ENCODE results near the gene CTSW. TPM values are rescaled to one million over a fixed set of nuclear protein-coding genes. Genes with fewer than 3 reads are reported as not detected.
A peak's percentile ranks its signal among the peaks of the same experiment; 100 is the strongest.

CTSW gene
- total RNA-seq, 1 donor from 2014 or later: not detected

- DNase-seq (ENCODE audit: low read depth): no peak
- Histone ChIP-seq H3K4me3 (ENCODE audit: low read depth, low read length) (no peak overlapping the region), H3K36me3 (ENCODE audit: control insufficient read depth, insufficient read depth, low read length) (peaks cover 34% of the 10 kb centered on the region), H3K27me3 (ENCODE audit: control insufficient read depth, insufficient read depth, low read length) (no peaks in the 10 kb centered on the region)
- FAIRE-seq: no peak
- no peak for TF ChIP-seq CTCF (IDR thresholded peaks at IDR 0.05; ENCODE audit: insufficient read depth, low read length, severe bottlenecking)
Observed at GRCh38 chr11:65854852-65855837, 24.5 kb upstream of the CTSW start.

GRCh38 chr11:65855927-65856363 lies 23.7 kb upstream of the CTSW start:
- no peak for TF ChIP-seq CTCF (IDR thresholded peaks at IDR 0.05; ENCODE audit: insufficient read depth, low read length, severe bottlenecking)
- Histone ChIP-seq H3K4me3 (ENCODE audit: low read depth, low read length) (no peak overlapping the region), H3K36me3 (ENCODE audit: control insufficient read depth, insufficient read depth, low read length) (peaks cover 34% of the 10 kb centered on the region), H3K27me3 (ENCODE audit: control insufficient read depth, insufficient read depth, low read length) (no peaks in the 10 kb centered on the region)
- FAIRE-seq: no peak
- no peak for DNase-seq (ENCODE audit: low read depth)

- no peak for TF ChIP-seq CTCF (IDR thresholded peaks at IDR 0.05; ENCODE audit: insufficient read depth, low read length, severe bottlenecking)
- no peak for FAIRE-seq
- peaks cover 37% of the 10 kb centered on the region for H3K36me3 ChIP-seq (ENCODE audit: control insufficient read depth, insufficient read depth, low read length)
- no peaks in the 10 kb centered on the region for H3K27me3 ChIP-seq (ENCODE audit: control insufficient read depth, insufficient read depth, low read length)
- peak overlapping the region; percentile 98 for H3K4me3 ChIP-seq (ENCODE audit: low read depth, low read length)
- DNase-seq (ENCODE audit: low read depth): peak; percentile 47
Observed at GRCh38 chr11:65856689-65857499, 22.7 kb upstream of the CTSW start.

- Histone ChIP-seq H3K36me3 (ENCODE audit: control insufficient read depth, insufficient read depth, low read length) (peaks cover 40% of the 10 kb centered on the region), H3K4me3 (ENCODE audit: low read depth, low read length) (peak overlapping the region; percentile 98), H3K27me3 (ENCODE audit: control insufficient read depth, insufficient read depth, low read length) (no peaks in the 10 kb centered on the region)
- FAIRE-seq: no peak
- TF ChIP-seq CTCF (IDR thresholded peaks at IDR 0.05; ENCODE audit: insufficient read depth, low read length, severe bottlenecking): no peak
- DNase-seq (ENCODE audit: low read depth): no peak
Observed at GRCh38 chr11:65857500-65857852, 22.2 kb upstream of the CTSW start.

GRCh38 chr11:65857853-65858680 lies 21.6 kb upstream of the CTSW start, which contains the start of gene CFL1:
Gene CFL1 (minus strand): TSS chr11:65858180. CDS start chr11:65858099, 81 bp downstream.
- FAIRE-seq (no peak), DNase-seq (ENCODE audit: low read depth) (peak; percentile 90)
- Histone ChIP-seq H3K4me3 (ENCODE audit: low read depth, low read length) (peak within 1 kb of the TSS; percentile 98), H3K36me3 (ENCODE audit: control insufficient read depth, insufficient read depth, low read length) (peaks cover 44% of the 10 kb centered on the region), H3K27me3 (ENCODE audit: control insufficient read depth, insufficient read depth, low read length) (no peaks in the 10 kb centered on the region)
- TF ChIP-seq CTCF (IDR thresholded peaks at IDR 0.05; ENCODE audit: insufficient read depth, low read length, severe bottlenecking): no peak

Measured in bronchial epithelial cell (primary cell).